Cardiac muscle cell (in vitro differentiated cells and primary cell): ENCODE data around the gene SMARCD1. TPM values are rescaled to one million over a fixed set of nuclear protein-coding genes. Genes with fewer than 3 reads are reported as not detected.
A peak's percentile ranks its signal among the peaks of the same experiment; 100 is the strongest.

Experiments used
- DNase-seq, 2 donors: peaks; one replicate each; pipeline versions ENCODE4 v3.0.0 to v3.0.0-alpha.2; 2010 to 2017; ENCODE audit warnings: low read depth in 1 of 2, low spot score in 1 of 2
- H3K27ac ChIP-seq: fragments of 200-600 bp; sonication (generic); 2 replicates; pipeline ENCODE4 v1.5.1; 2016
- H3K27me3 ChIP-seq: fragments of 200-600 bp; sonication (generic); 2 replicates; pipeline ENCODE4 v1.6.0; 2016; ENCODE audit warnings: control low read depth
- H3K36me3 ChIP-seq: fragments of 200-600 bp; sonication (generic); 2 replicates; pipeline ENCODE4 v1.5.1; 2016; ENCODE audit warnings: control low read depth
- H3K4me1 ChIP-seq: fragments of 200-600 bp; sonication (generic); 2 replicates; pipeline ENCODE4 v1.8.1; 2017; ENCODE audit warnings: low read depth, mild to moderate bottlenecking, mixed run types
- H3K4me3 ChIP-seq: fragments of 200-600 bp; sonication (generic); 2 replicates; pipeline ENCODE4 v1.5.1; 2016; ENCODE audit warnings: mild to moderate bottlenecking
- H3K9me3 ChIP-seq: fragments of 200-600 bp; sonication (generic); 2 replicates; pipeline ENCODE4 v1.5.1; 2017; ENCODE audit warnings: low read depth, mild to moderate bottlenecking, control low read depth
- CTCF ChIP-seq: IDR thresholded peaks from 2 replicates; pipeline ENCODE4 v1.5.1; 2012; ENCODE audit warnings: low read depth, mild to moderate bottlenecking, low read length
- polyA plus RNA-seq: library from polyadenylated mRNA; unstranded; fragments of >200 nt; fragmentation: Nextera tagmentation; extraction: Ambion mirVana; gene quantifications from 2 replicates; pipeline ENCODE4 v1.2.1, GENCODE V29; 2016
- total RNA-seq: library from RNA; depleted of rRNA; stranded (reverse); fragments of >200 nt; gene quantifications from 2 replicates; pipeline ENCODE4 v1.2.3, GENCODE V29; 2016

SMARCD1 gene
- total and polyA plus RNA-seq, 2 experiments from 2014 or later, result 45.1 to 108 TPM

GRCh38 chr12:50061946-50062686 is 23.0 kb upstream of the SMARCD1 start:
- no peaks in the 10 kb centered on the region for H3K9me3 ChIP-seq
- H3K36me3 ChIP-seq, result no peaks in the 10 kb centered on the region
- H3K4me3 ChIP-seq, result no peak overlapping the region
- no peak overlapping the region for H3K27ac ChIP-seq
- DNase-seq, result peak in 1 of 2 donors; percentile 74
- peaks cover under 1% of the 10 kb centered on the region for H3K4me1 ChIP-seq
- H3K27me3 ChIP-seq, result peaks cover 16% of the 10 kb centered on the region
- TF ChIP-seq CTCF, result no peak

GRCh38 chr12:50062728-50063460 is 22.2 kb upstream of the SMARCD1 start:
- no peak overlapping the region for H3K27ac ChIP-seq
- no peak overlapping the region for H3K4me3 ChIP-seq
- no peaks in the 10 kb centered on the region for H3K36me3 ChIP-seq
- no peak for TF ChIP-seq CTCF
- no peaks in the 10 kb centered on the region for H3K4me1 ChIP-seq
- H3K27me3 ChIP-seq, result peaks cover 16% of the 10 kb centered on the region
- no peak for DNase-seq
- H3K9me3 ChIP-seq, result no peaks in the 10 kb centered on the region

- Histone ChIP-seq H3K4me1 (no peaks in the 10 kb centered on the region), H3K27me3 (no peaks in the 10 kb centered on the region), H3K36me3 (no peaks in the 10 kb centered on the region), H3K4me3 (no peak overlapping the region), H3K27ac (no peak overlapping the region), H3K9me3 (no peaks in the 10 kb centered on the region)
- no peak for DNase-seq
- no peak for TF ChIP-seq CTCF
These were observed 19.3 kb upstream of the SMARCD1 start for GRCh38 chr12:50065726-50066310.

- Histone ChIP-seq H3K9me3 (no peaks in the 10 kb centered on the region), H3K36me3 (no peaks in the 10 kb centered on the region), H3K4me3 (no peak overlapping the region), H3K27me3 (no peaks in the 10 kb centered on the region), H3K4me1 (no peaks in the 10 kb centered on the region), H3K27ac (peak overlapping the region; percentile 8)
- peak; percentile 78 to 86 for DNase-seq
- no peak for TF ChIP-seq CTCF
These were observed 18.7 kb upstream of the SMARCD1 start for GRCh38 chr12:50066402-50066801.

- Histone ChIP-seq H3K4me3 (no peak overlapping the region), H3K27ac (no peak overlapping the region), H3K9me3 (no peaks in the 10 kb centered on the region), H3K4me1 (peaks cover 6% of the 10 kb centered on the region), H3K27me3 (no peaks in the 10 kb centered on the region), H3K36me3 (no peaks in the 10 kb centered on the region)
- DNase-seq, result no peak
- TF ChIP-seq CTCF, result no peak
These were observed 16.1 kb upstream of the SMARCD1 start for GRCh38 chr12:50069069-50069468.
